Pancreas (tissue), 10 donors: ENCODE measurements around the gene FTO. TPM values are rescaled to one million over a fixed set of nuclear protein-coding genes. Genes with fewer than 3 reads are reported as not detected.

ENCODE experiments used
- ATAC-seq, 4 donors: fragments of 200-7000 bp; cut with Tn5 transposase; one replicate each; pipeline versions ENCODE4 v1.8.0 to v1.9.1; 2020; ENCODE audit warnings: mild to moderate bottlenecking in 4 of 4, moderate library complexity in 4 of 4
- DNase-seq, 6 donors: peaks; one replicate each; pipeline ENCODE4 v3.0.0-alpha.2; 2020
- FAIRE-seq: peaks from 2 replicates; lab custom pipeline; 2012; peaks lifted over from hg19 to GRCh38; lab: Jason Lieb, UNC
- H3K27ac ChIP-seq, 4 donors: fragments of 200-600 bp; sonication (generic); 1 replicate in 3 of 4; 2 replicates in 1 of 4; pipeline versions ENCODE4 v1.5.0 to v1.8.0; 2020
- H3K27me3 ChIP-seq, 4 donors: fragments of 200-600 bp; one replicate each; pipeline ENCODE4 v1.8.0; 2021
- H3K36me3 ChIP-seq, 3 donors: fragments of 200-600 bp; sonication (generic) in 1 of 3; one replicate each; pipeline versions ENCODE4 v1.5.0 to v1.8.0; 2020 to 2021
- H3K4me1 ChIP-seq, 3 donors: fragments of 200-600 bp; one replicate each; pipeline ENCODE4 v1.8.0; 2021
- H3K4me3 ChIP-seq, 4 donors: fragments of 200-600 bp; sonication (generic) in 2 of 4; one replicate each; pipeline versions ENCODE4 v1.5.0 to v1.8.0; 2020 to 2021
- H3K9me3 ChIP-seq, 4 donors: fragments of 200-600 bp; one replicate each; pipeline ENCODE4 v1.8.0; 2021
- CTCF ChIP-seq, 4 donors: fragments of 200-600 bp; sonication (generic) in 3 of 4; IDR thresholded peaks; one replicate each; pipeline versions ENCODE4 v1.5.0 to v1.8.0; 2021; ENCODE audit warnings: antibody characterized with exemption in 4 of 4
- WGBS, 2 donors: extraction: QIAGEN DNeasy Blood & Tissue Kit; methylation state at CpG; one replicate each; pipeline ENCODE4 v1.1.7; 2013; 5-methylcytosine and 5-hydroxymethylcytosine counted together
- intact Hi-C, 3 donors: fragments of 100-400 bp; cut with DNase I; formaldehyde crosslinking; loops; one replicate each; pipeline versions ENCODE4 v1.11.1 to v1.14.2; 2022
- polyA plus RNA-seq, 2 donors: library from polyadenylated mRNA; stranded (reverse); fragments of 200-250 nt; gene quantifications; one replicate each; pipeline ENCODE4 v1.2.3, GENCODE V29; 2013
- total RNA-seq, 6 donors: library from RNA; stranded (reverse); fragmentation: NEBNext Ultra II Directional in 4 of 6; extraction: Animal tissue kit (Norgen Biotek cat#: 25700) in 4 of 6; gene quantifications; one replicate each; pipeline versions ENCODE4 v1.2.1 to v1.2.4, GENCODE V29; 2021 to 2023
- donor health status: healthy with polysubstance abuse.
- donor health status: DM: no; HTN: no; CAD: no; lungs with moderate emphysema.
- donor health status: DM: no; HTN: no; CAD: no.
- donor health status: control.
- donor health status: control.
- donor health status: Bipolar disorder and iron deficiency.
- donor health status: DM: yes; HTN: yes; CAD: no.
- donor health status: DM: no; HTN: no; CAD: no.
- donor health status: DM: no; HTN: no; CAD: no.
- donor health status: DM: yes; HTN: yes; CAD: no.

FTO gene
- total and polyA plus RNA-seq, 8 donors: 7.6 to 45.0 (median 31.7) TPM

DNA sequence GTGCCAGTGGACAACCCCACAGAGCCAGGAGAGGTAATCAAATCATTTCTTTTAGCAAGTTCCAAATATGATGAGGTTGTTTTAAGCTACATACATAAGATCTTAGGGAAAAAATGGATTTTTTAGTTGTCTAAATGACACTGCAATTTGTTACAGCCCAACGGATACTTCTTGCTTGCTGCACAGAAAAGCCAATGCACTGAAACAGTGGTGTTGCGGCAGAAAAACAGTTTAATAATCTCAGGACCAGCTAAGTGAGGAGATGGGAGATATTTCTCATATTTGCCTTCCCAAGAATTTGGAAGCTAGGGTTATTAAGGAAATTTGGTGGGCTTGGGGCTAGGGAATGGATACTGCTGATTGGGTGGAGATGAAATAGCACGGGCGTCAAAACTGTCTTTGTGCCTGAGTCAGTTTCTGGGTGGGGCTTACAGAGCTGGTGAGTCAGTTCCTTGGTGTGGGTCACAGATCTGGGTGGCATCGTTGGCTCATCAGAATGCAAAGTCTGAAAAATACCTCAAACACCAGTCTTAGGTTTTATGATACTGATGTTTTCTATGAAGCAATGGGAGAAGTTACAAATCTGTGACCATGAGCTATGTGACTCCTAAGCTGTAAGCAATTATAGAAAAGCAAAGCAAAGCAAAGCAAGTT, 327.3 kb downstream of the FTO start:
- no peak for ATAC-seq
- FAIRE-seq: no peak
- H3K9me3 ChIP-seq: no peaks in the 10 kb centered on the region

DNA sequence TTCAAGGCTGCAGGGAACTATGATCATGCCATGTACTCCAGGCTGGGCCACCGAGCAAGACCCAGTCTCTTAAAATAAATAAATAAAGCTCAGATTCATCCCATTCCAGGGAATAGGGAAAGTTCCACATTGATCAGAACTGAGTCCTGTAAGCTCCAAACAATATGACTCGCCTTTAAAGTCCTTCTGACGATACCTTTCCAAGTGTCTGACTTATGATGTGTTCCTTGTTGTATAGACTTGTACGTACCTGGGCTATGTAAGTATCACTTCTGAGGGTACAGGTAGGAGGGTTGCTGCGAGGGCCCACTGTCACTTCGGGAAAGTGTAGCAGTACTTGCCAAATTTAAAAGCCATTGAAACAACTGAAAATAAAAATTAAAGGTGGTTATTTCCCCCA, 329.8 kb downstream of the FTO start:
- DNase-seq (no peak), ATAC-seq (no peak), FAIRE-seq (no peak)
- H3K36me3 ChIP-seq: no peaks in the 10 kb centered on the region
- WGBS, 2 donors: 97% methylated on average over 6 of the region's 6 CpGs
- H3K9me3 ChIP-seq: no peaks in the 10 kb centered on the region
- intact Hi-C loops: no loop called here
- TF ChIP-seq CTCF (IDR thresholded peaks at IDR 0.05): no peak
- H3K4me3 ChIP-seq: no peak overlapping the region
- H3K27me3 ChIP-seq: no peaks in the 10 kb centered on the region
- no peak overlapping the region for H3K27ac ChIP-seq
- H3K4me1 ChIP-seq: peaks cover 0 to 4% (median 0%) of the 10 kb centered on the region in 3 donors

More for the DNA sequence above, 327.3 kb downstream of the FTO start:
- Histone ChIP-seq H3K36me3 (no peaks in the 10 kb centered on the region), H3K4me3 (no peak overlapping the region), H3K27me3 (no peaks in the 10 kb centered on the region), H3K4me1 (peaks cover 0 to 4% (median 0%) of the 10 kb centered on the region in 3 donors), H3K27ac (no peak overlapping the region)
- 98% methylated on average over 5 of the region's 5 CpGs for WGBS, 2 donors
- no peak for DNase-seq
- intact Hi-C loops: no loop called here
- no peak for TF ChIP-seq CTCF (IDR thresholded peaks at IDR 0.05)

- Histone ChIP-seq H3K4me3 (no peak overlapping the region), H3K27ac (no peak overlapping the region), H3K9me3 (no peaks in the 10 kb centered on the region), H3K4me1 (peaks cover 0 to 4% (median 0%) of the 10 kb centered on the region in 3 donors), H3K36me3 (no peaks in the 10 kb centered on the region), H3K27me3 (no peaks in the 10 kb centered on the region)
- DNase-seq (no peak), ATAC-seq (no peak), FAIRE-seq (no peak)
- intact Hi-C loops: no loop called here
- no peak for TF ChIP-seq CTCF (IDR thresholded peaks at IDR 0.05)
- 98% methylated on average over 1 of the region's 1 CpG for WGBS, 2 donors
Observed at GRCh38 chr16:54034684-54035083, 330.7 kb downstream of the FTO start.

DNA sequence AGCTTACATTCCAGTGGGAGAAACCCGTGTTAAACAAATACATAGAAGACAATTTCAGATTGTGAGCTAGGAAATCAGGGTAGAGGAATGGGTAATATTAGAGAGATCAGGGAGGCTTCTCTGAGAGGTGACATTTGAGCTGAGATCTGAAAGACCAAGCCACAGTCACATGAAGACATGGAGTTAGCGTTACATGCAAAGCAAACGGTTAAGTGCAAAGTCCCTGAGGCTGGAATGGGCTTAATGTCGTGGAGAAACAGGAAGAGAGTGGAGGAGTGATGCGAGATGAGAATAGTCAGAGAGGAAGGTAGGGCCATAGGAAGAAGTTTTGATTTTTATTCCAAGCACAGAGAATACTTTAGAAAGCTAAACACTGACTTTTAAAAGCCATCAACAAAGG, 336.5 kb downstream of the FTO start:
- WGBS, 2 donors: 73 to 91% methylated on average over 5 of the region's 5 CpGs
- no peaks in the 10 kb centered on the region for H3K9me3 ChIP-seq
- DNase-seq (no peak), ATAC-seq (no peak), FAIRE-seq (no peak)
- no peaks in the 10 kb centered on the region for H3K27me3 ChIP-seq
- H3K4me3 ChIP-seq: no peak overlapping the region
- H3K36me3 ChIP-seq: no peaks in the 10 kb centered on the region
- no peak for TF ChIP-seq CTCF (IDR thresholded peaks at IDR 0.05)
- no peak overlapping the region for H3K27ac ChIP-seq
- intact Hi-C loops: no loop called here
- no peaks in the 10 kb centered on the region for H3K4me1 ChIP-seq

DNA sequence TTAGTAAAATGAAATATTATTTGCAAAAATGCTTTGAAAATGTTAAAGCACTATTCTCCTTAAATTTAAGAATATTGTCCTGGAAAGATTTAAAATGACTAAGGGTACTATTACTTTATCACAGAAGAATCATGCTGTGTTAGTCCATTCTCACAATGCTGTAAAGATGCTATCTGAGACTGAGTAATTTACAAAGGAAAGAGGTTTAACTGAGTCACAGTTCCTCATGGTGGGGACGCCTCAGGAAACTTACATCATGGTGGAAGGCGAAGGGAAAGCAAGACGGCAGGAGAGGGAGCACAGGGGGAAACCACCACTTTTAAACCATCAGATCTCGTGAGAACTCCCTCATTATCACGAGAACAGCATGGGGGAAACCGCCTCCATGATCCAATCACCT, 337.0 kb downstream of the FTO start:
- no peak for TF ChIP-seq CTCF (IDR thresholded peaks at IDR 0.05)
- DNase-seq (no peak), ATAC-seq (no peak), FAIRE-seq (no peak)
- WGBS, 2 donors: 80 to 97% methylated on average over 6 of the region's 6 CpGs
- no peaks in the 10 kb centered on the region for H3K27me3 ChIP-seq
- H3K9me3 ChIP-seq: no peaks in the 10 kb centered on the region
- H3K4me3 ChIP-seq: no peak overlapping the region
- no peaks in the 10 kb centered on the region for H3K4me1 ChIP-seq
- no peaks in the 10 kb centered on the region for H3K36me3 ChIP-seq
- intact Hi-C loops: no loop called here
- no peak overlapping the region for H3K27ac ChIP-seq
